Measurements from ENCODE around the gene LANCL3. TPM values are rescaled to one million over a fixed set of nuclear protein-coding genes. Genes with fewer than 3 reads are reported as not detected.

The LANCL3 gene
- total RNA-seq, 6 experiments from 2014 or later = 0.03 TPM; not detected in 5

- H3K27ac Mint-ChIP-seq = no peak overlapping the region
- H3K4me3 Mint-ChIP-seq = no peak overlapping the region
- no peaks in the 10 kb centered on the region for H3K4me1 Mint-ChIP-seq (ENCODE audit: low read depth)
- DNase-seq = no peak
- H3K9me3 Mint-ChIP-seq = no peaks in the 10 kb centered on the region
- H3K36me3 Mint-ChIP-seq (ENCODE audit: low read depth) = no peaks in the 10 kb centered on the region
- TF ChIP-seq CTCF (IDR thresholded peaks at IDR 0.05) = no peak
- no peaks in the 10 kb centered on the region; the same call in none of the 2 replicates for H3K27me3 Mint-ChIP-seq (ENCODE audit: insufficient read depth)
These were observed 18.6 kb downstream of the LANCL3 start for GRCh38 chrX:37590047-37590446.

DNA sequence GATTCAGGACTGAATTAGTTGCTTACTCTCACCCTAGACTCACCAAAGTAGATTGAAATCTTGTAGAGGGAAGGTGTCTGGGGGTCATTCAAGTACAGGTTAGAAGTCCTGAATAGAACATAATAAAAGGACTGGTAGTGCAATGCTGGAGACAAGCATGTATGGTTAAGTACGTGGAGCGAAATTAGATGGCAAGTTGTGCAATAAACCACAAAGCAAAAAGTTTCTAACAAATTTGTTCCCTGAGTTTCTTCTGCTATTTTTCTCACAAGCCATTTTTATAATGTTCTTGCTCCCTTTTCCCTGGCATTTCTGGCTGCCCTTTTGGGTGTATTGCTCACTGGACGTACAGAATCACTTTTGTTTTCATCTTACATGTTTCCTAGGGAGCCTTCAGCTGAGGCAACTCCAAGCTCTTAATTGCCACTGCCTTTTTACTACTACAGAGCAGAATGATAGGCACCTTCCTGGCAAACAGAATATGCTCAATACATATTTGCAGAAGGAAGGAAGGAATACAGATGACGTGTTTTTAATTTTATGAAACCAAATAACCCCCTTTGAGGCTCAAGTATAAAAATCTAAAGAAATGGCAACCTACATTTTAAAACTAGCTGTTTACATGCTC lies 23.4 kb downstream of the LANCL3 start:
- no peaks in the 10 kb centered on the region for H3K4me1 Mint-ChIP-seq (ENCODE audit: low read depth)
- DNase-seq = no peak
- TF ChIP-seq CTCF (IDR thresholded peaks at IDR 0.05) = no peak
- H3K36me3 Mint-ChIP-seq (ENCODE audit: low read depth) = no peaks in the 10 kb centered on the region
- no peaks in the 10 kb centered on the region; the same call in 1 of the 2 replicates for H3K27me3 Mint-ChIP-seq (ENCODE audit: insufficient read depth)
- H3K4me3 Mint-ChIP-seq = no peak overlapping the region
- no peak overlapping the region for H3K27ac Mint-ChIP-seq
- H3K9me3 Mint-ChIP-seq = no peaks in the 10 kb centered on the region

GRCh38 chrX:37599729-37600128 lies 28.3 kb downstream of the LANCL3 start:
- H3K27me3 Mint-ChIP-seq (ENCODE audit: insufficient read depth) = no peaks in the 10 kb centered on the region; the same call in 1 of the 2 replicates
- no peaks in the 10 kb centered on the region for H3K36me3 Mint-ChIP-seq (ENCODE audit: low read depth)
- no peak for DNase-seq
- no peak overlapping the region for H3K27ac Mint-ChIP-seq
- H3K9me3 Mint-ChIP-seq = no peaks in the 10 kb centered on the region
- no peak overlapping the region for H3K4me3 Mint-ChIP-seq
- no peaks in the 10 kb centered on the region for H3K4me1 Mint-ChIP-seq (ENCODE audit: low read depth)
- no peak for TF ChIP-seq CTCF (IDR thresholded peaks at IDR 0.05)

DNA sequence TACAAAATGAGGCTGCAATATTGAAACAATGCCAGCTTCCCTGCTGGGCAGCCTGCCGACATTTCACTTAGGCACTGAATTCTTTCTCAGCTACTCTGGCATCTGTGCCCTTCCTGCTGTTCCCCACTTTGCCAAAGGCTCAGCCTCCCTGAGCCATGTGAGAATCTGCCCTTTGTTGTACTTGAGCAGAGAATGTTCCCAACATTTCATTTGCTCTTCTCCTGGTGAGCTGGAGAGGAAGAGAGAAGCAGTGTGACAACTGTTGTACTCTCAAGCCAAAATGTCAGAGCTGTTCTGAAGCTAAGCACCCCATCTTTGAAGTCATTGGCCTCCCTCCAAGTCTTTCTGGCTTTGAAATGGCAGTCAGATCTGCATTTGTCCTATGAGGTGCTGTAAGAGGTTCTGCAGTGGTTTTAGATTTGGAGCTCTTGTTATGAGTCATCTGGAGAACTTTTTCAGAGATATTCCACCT lies 32.5 kb downstream of the LANCL3 start:
- Mint-ChIP-seq H3K36me3 (ENCODE audit: low read depth) (no peaks in the 10 kb centered on the region), H3K4me3 (no peak overlapping the region), H3K9me3 (no peaks in the 10 kb centered on the region; the same call in 1 of the 2 replicates), H3K27ac (no peak overlapping the region), H3K27me3 (ENCODE audit: insufficient read depth) (no peaks in the 10 kb centered on the region), H3K4me1 (ENCODE audit: low read depth) (no peaks in the 10 kb centered on the region)
- TF ChIP-seq CTCF (IDR thresholded peaks at IDR 0.05) = no peak
- DNase-seq = no peak

DNA sequence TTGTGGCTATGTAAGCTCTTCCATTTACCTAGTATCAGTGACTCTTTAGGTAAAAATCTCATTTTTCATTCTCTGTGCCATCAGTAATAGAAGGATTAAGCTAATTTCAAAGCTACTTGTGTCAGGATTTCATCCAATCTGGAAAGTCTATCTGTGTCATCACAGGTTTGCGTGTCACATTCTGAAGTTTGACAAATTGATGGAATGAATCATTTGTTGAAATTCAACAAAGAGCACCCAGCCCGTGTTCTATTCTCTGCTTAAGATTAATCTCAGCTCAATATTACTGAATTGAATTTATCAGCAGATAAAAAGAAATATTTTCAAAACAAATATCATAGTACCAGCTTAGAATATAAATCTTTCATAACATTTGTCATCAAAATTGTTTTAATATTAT lies 35.8 kb downstream of the LANCL3 start:
- TF ChIP-seq CTCF (IDR thresholded peaks at IDR 0.05) = no peak
- H3K4me1 Mint-ChIP-seq (ENCODE audit: low read depth) = no peaks in the 10 kb centered on the region
- no peaks in the 10 kb centered on the region; the same call in 1 of the 2 replicates for H3K27me3 Mint-ChIP-seq (ENCODE audit: insufficient read depth)
- H3K4me3 Mint-ChIP-seq = no peak overlapping the region
- no peak overlapping the region for H3K27ac Mint-ChIP-seq
- no peaks in the 10 kb centered on the region; the same call in 1 of the 2 replicates for H3K9me3 Mint-ChIP-seq
- no peaks in the 10 kb centered on the region for H3K36me3 Mint-ChIP-seq (ENCODE audit: low read depth)
- DNase-seq = no peak
